KMS-11 (cell line): Measurements from ENCODE around the gene SNX30.

Source experiments
- H2AFZ ChIP-seq: fragments of 200-600 bp; sonication (generic); 2 replicates; pipeline ENCODE4 v1.6.1; 2016; ENCODE audit warnings: antibody characterized with exemption, mixed run types, low read depth
- H3K27ac ChIP-seq: fragments of 200-600 bp; sonication (generic); 2 replicates; pipeline ENCODE4 v1.6.1; 2016; ENCODE audit warnings: mild to moderate bottlenecking, mixed run types
- H3K27me3 ChIP-seq: fragments of 200-600 bp; sonication (generic); 2 replicates; pipeline ENCODE4 v1.6.1; 2017; ENCODE audit warnings: mild to moderate bottlenecking, low read depth, mixed run types, moderate library complexity; ENCODE audit not compliant: insufficient read depth
- H3K36me3 ChIP-seq: fragments of 200-600 bp; sonication (generic); 2 replicates; pipeline ENCODE4 v1.6.1; 2017; ENCODE audit warnings: mild to moderate bottlenecking, mixed run types; ENCODE audit not compliant: insufficient read depth
- H3K4me1 ChIP-seq: fragments of 200-600 bp; sonication (generic); 2 replicates; pipeline ENCODE4 v1.6.1; 2016; ENCODE audit warnings: mild to moderate bottlenecking, low read depth, mixed run types; ENCODE audit not compliant: poor library complexity, severe bottlenecking
- H3K4me2 ChIP-seq: fragments of 200-600 bp; sonication (generic); 2 replicates; pipeline ENCODE4 v1.7.0; 2016; ENCODE audit warnings: mild to moderate bottlenecking, mixed run types
- H3K4me3 ChIP-seq: fragments of 200-600 bp; sonication (generic); IDR thresholded peaks from 2 replicates; pipeline ENCODE4 v1.6.1; 2017; ENCODE audit warnings: low read depth, low read length, mixed read lengths; ENCODE audit not compliant: insufficient read depth
- H3K79me2 ChIP-seq: fragments of 200-600 bp; sonication (generic); 2 replicates; pipeline ENCODE4 v1.6.1; 2016; ENCODE audit warnings: low read depth, mixed run types; ENCODE audit not compliant: insufficient read depth
- H3K9ac ChIP-seq: fragments of 200-600 bp; sonication (generic); 2 replicates; pipeline ENCODE4 v1.6.1; 2016; ENCODE audit warnings: mild to moderate bottlenecking, mixed run types
- H4K20me1 ChIP-seq: fragments of 200-600 bp; sonication (generic); 2 replicates; pipeline ENCODE4 v1.6.1; 2016; ENCODE audit warnings: mild to moderate bottlenecking, mixed run types; ENCODE audit not compliant: insufficient read depth
- CTCF ChIP-seq: fragments of 200-600 bp; sonication (generic); conservative IDR thresholded peaks from 2 replicates; pipeline ENCODE4 v1.6.1; 2017; ENCODE audit warnings: low read depth, mild to moderate bottlenecking, antibody characterized with exemption, low read length, moderate library complexity, mixed read lengths

Gene SNX30

GRCh38 chr9:112777914-112778313 is 27.4 kb downstream of the SNX30 start:
- H2AFZ ChIP-seq: no peak overlapping the region
- no peak overlapping the region for H3K4me3 ChIP-seq
- H3K27ac ChIP-seq: no peak overlapping the region
- no peak overlapping the region for H3K9ac ChIP-seq
- H4K20me1 ChIP-seq: no peaks in the 10 kb centered on the region
- H3K27me3 ChIP-seq: no peaks in the 10 kb centered on the region
- no peaks in the 10 kb centered on the region for H3K79me2 ChIP-seq
- H3K36me3 ChIP-seq: no peaks in the 10 kb centered on the region
- no peak for TF ChIP-seq CTCF
- H3K4me2 ChIP-seq: no peak overlapping the region
- peaks cover 11% of the 10 kb centered on the region for H3K4me1 ChIP-seq

- Histone ChIP-seq H3K79me2 (no peaks in the 10 kb centered on the region), H2AFZ (no peak overlapping the region), H3K9ac (no peak overlapping the region), H3K4me3 (no peak overlapping the region), H4K20me1 (no peaks in the 10 kb centered on the region), H3K27me3 (no peaks in the 10 kb centered on the region), H3K27ac (no peak overlapping the region), H3K4me1 (peaks cover 11% of the 10 kb centered on the region), H3K36me3 (no peaks in the 10 kb centered on the region), H3K4me2 (no peak overlapping the region)
- TF ChIP-seq CTCF: no peak
Measured at GRCh38 chr9:112780450-112781036, 30.0 kb downstream of the SNX30 start.

GRCh38 chr9:112782218-112782617 is 31.7 kb downstream of the SNX30 start:
- Histone ChIP-seq H4K20me1 (no peaks in the 10 kb centered on the region), H3K4me3 (no peak overlapping the region), H3K79me2 (no peaks in the 10 kb centered on the region), H3K4me2 (no peak overlapping the region), H2AFZ (no peak overlapping the region), H3K27ac (no peak overlapping the region), H3K9ac (no peak overlapping the region), H3K4me1 (peaks cover 11% of the 10 kb centered on the region), H3K27me3 (no peaks in the 10 kb centered on the region), H3K36me3 (no peaks in the 10 kb centered on the region)
- no peak for TF ChIP-seq CTCF

GRCh38 chr9:112783551-112783954 is 33.0 kb downstream of the SNX30 start:
- Histone ChIP-seq H3K4me1 (peaks cover 11% of the 10 kb centered on the region), H3K27me3 (no peaks in the 10 kb centered on the region), H3K79me2 (no peaks in the 10 kb centered on the region), H3K4me3 (no peak overlapping the region), H4K20me1 (no peaks in the 10 kb centered on the region), H3K36me3 (no peaks in the 10 kb centered on the region), H2AFZ (no peak overlapping the region), H3K27ac (no peak overlapping the region), H3K4me2 (no peak overlapping the region), H3K9ac (no peak overlapping the region)
- no peak for TF ChIP-seq CTCF
